ENCODE results near the gene IQSEC1.

Gene IQSEC1

DNA sequence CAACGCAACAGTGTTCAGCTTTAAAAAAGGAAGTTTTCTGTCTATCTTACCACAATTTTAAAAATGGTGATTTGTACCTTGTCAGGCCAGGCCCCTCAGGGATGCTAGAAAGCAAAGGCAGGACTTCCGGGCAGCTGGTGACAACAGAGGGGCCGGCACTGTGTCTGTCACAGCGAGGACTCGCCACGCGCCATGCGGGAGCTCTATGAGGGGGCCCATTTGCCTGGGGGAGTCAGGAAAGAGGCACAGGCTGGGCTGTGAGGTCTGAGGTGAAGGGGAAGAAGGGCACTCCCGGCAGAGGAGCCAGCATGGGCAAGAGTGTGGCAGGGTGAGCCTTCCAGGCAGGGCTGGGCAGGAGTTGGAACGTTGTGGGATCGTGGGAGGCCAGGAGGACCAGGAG is 7.0 kb downstream of the IQSEC1 start:
- DNase-seq, result no peak

DNA sequence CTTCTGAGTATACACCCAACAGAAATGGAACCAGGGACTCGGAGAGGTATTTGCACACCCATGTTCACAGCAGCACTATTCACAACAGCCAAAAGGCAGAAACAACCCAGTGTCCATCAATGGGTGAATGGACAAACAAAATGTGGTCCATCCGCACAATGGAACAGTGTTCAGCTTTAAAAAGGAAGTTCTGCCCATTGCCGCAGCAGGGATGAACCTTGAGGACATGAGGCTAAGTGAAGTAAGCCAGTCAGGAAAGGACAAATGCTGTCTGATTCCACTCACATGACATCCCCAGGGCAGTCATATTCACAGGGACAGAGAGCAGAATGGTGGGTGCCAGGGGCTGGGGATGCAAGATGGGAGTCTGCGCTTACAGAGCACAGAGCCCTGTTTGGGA is 7.5 kb downstream of the IQSEC1 start:
- no peak for DNase-seq

DNA sequence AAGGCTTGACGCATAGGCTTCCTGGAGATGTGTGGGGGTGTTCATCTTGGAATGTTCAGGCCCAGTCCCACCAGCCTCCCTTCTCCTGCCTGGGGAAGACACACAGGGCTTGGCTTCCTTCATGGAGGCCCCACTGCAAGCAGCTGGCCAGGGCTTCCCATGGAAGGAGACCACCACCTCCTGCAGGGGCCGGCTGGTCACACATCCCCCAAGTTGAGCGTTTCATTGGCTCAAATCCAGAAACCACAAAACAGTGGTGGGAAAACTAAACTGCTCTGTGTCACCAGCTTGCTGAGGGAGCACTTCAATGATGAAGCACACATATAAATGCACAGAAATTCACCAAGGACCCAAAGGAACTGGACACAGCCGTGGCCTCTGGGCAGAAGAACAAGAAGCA is 8.3 kb downstream of the IQSEC1 start:
- DNase-seq, result no peak

DNA sequence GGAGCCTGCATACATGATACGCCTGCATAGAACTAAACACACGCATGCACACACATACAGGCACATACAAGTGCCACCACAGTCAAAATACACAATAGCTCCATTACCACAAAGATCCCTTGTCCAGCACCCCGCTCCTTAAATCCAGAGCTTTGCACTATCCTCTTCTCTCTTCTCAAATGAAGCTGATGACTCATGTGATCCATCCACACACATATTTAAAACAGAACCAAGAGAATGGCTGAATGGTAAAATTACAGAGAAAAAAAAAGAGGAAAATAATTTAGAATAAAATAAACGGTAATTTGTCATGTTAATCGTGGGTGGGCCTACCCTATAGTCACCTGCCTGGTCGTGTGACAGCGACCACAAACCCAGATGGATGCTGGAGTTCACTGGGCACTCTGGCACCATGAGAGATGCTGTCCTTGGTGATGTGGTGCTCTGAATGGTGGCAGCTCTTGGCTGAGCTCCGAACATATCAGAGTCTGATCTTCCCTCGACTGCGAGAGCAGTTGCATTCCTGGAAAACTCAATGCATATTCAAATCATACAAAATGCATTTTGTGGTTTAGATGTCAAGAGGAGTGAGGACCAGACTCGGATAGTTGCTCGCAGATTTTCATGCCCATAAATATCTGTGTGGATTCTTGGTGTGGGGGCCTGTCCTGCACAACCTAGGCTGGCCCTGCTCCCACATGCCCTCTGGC is 8.9 kb downstream of the IQSEC1 start:
- DNase-seq, result no peak

DNA sequence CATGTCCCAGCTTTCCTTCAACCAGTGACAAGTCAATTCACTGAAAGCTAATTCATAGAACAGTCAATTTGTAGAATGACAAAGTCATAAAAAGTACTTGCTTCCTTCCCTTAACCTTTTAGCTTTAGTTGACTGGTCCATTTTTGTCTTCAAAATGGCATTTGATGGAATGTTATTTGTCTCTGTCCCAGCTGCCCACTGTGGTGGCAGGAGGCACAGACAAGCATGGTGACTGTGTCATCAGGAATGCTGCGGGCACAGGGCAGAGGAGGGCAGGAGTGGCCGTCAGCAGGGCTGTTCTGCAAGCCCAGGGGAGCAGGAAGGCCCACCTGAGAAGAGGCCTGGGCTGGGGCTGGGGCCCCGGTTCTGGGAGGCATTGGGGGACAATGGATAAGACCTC is 10.0 kb downstream of the IQSEC1 start:
- no peak for DNase-seq

DNA sequence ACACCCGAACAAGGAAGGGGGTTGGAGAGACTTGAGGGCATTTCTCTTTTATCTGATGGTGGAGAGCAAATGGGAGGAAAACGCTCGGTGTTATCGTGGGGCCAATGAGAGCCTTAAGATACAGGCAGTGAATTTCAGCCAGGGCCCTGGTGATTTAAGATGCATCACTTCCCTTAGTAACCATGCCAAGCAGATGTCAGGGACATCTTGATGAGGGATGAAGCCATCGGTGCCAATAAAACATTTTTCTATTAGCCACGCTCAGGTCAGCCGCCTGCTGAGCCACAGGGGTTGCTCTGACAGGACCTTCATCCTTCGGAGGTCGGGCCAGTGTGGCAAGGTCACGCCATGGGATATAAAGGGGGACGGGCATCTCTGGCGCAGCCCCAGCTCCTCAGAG is 10.6 kb downstream of the IQSEC1 start:
- no peak for DNase-seq

DNA sequence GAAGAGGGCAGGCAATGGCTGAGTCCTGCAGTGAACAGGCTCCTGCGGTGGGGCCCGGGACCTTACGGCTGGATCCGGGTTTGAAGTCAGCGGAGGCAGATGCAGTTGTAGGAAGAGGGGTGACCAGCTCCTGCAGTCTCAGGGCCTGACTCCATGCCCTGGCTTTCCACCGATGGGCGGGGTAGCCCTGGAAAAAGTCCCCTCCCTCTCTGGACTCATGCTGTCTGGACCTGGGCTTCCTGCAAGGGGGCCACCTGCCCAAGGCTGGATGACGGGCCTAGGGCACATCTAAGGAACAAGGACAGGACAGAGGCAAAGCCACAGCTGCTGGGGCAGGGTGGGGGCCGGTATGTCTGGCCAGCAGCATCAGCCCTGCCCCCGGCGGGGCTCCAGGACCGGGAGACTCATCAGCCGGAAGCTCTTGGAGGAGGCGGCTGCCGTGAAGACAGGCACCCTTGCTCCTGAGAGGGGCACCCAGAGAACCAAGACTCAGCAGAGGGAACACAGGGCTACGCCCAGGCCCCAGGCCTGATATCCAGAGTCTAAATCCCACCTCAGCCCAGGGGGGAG is 12.8 kb downstream of the IQSEC1 start:
- DNase-seq, result no peak

DNA sequence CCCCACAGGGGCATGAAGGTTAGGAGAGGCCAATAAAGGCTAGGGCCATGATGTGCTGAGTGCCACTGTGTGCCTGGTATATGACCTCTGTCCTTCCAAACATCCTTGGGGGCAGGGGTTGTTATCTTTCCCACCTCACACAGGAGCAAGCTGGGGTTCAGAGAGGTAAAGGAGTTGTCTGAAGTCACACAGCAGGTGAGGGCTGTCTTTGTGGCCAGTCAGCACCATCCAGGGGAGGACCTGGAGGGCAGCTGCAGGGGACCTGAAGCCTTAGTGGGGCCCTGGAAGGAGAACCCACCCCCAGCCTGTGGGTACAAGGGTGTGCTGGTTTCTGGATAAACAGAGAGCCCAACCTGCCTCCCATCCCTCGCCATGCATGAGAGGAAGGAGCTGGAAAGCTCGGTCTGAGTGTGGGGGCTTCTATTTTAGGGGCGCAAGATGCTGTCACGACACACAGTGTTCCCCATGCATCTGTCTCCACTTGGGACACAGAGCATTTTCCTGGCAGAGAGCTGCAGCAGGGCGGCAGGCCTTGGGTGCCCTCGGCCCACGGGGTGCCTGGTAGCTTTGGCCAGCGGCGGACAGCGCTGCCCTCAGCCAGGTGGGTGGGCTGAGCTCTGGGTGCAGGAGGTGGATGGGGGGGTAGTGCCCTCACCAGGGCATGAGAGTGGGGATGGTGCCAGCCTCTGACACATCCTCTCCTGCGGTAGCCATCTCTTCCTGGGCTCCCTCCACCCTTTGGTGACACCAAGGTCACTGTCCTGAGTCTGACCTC is 14.7 kb downstream of the IQSEC1 start:
- no peak for DNase-seq

DNA sequence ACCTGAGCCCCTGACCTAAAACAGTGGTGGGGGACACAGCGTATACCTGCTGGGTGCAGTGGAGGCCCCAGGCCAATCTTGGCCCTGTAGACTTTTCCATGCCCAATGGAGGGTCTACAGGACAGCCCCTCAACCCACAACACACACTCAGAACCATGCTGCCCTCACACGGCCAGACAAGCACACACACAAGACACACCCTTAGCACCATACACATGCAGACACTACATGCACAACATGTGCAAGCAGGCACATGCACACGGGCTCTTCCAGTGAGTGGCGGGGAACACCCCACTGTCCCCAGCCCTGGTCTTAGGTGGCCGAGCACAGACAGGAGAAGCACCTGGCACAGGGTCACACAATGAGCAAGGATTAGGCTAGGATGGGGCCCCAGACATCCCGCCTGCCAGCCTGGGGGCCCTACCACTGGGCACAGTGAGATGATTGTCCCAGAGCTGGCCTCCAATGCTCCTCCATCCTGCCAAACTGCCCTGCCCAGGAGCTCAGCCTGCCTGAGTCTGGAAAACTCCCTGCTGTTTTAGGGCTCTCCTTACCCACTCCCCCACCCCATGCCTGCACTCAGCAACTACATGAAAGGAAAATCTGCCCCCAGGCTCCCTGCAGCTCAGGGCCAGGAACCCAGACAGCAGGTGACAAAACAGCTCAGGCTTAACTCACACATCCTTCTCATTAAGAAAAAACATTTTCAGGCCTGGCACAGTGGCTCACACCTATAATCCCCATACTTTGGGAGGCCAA is 15.8 kb downstream of the IQSEC1 start:
- no peak for DNase-seq

DNA sequence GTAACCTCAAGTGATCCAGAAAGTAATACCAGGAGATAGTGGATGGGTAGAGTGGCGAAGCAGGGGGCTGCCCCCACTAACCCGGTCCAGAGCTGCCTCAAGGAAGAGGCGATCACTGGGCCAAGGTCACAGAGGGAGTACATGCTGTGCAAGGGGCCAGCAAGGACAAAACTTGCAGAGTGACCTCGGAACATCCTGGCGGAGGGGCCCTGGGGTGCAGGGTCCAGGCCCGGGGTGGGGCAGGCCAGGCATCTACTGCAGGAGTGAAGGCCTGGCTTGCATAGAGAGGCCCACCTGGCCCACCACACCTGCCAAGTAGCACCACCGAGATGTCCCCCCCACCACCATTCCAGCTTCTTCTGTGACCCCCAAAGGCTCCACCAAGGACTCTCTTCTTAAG is 17.6 kb downstream of the IQSEC1 start:
- no peak for DNase-seq

DNA sequence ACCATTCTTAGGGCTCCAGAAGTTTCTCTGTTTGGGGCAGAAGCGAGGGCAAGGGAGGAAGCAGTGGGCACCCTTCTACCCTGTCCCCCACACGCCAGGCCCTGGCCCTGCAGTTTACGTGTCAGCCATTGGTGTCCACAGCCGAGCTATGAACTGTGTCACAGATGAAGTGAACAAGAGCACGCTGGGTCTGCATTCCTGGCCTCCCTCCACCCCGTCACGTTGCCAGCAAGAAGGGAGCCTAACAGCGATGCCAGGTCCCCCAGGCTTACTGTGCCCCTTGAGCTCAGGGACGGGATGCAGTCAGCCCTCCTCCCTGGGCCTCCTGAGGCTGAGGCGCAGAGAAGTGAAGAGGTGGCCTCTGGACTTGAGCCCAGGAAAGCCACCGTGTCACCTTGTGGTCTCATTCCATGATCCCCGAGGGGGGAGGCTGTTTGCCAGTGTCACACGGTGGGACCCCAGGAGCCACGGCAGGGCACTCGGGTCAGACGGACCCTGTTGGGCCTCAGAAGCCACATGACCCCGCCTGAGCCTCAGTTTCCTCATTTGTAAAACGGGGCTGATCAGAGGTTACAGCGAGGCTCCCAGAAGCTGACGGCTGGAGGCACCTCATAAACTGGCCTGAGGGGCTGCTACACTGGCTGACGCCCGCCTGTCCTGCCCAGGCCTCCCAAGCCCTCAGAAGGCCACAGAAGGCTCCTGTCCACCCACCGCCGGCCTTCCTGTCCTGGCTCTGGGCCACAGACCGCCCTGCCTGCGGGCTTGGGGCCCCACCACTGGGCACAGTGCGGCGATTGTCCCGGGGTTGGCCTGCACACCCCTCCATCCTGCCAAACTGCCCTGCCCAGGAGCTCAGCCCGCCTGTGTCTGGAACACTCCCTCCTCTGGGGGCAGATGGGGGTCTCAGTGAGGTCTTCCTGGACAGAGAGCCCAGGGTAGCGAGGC is 18.6 kb downstream of the IQSEC1 start:
- DNase-seq, result no peak

DNA sequence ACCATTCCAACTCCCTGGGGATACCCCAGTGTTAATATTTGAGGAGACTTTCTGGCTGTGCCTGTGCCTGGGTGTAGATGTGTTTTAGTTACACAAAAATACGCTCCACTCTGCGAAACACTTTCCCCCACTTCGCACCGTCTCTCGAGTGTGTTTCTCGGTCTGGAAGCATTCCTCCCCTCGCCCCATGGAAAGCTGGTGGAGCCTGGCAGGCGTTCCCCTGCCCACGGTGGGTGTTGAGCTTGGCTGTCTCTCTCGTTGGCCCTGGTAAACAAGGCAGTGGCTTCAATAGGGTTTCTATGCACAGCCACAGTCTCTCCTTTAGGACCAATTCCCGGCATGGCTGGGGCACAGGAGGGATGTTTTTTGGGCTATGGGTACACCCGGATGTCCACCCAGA is 19.3 kb downstream of the IQSEC1 start:
- DNase-seq, result no peak

DNA sequence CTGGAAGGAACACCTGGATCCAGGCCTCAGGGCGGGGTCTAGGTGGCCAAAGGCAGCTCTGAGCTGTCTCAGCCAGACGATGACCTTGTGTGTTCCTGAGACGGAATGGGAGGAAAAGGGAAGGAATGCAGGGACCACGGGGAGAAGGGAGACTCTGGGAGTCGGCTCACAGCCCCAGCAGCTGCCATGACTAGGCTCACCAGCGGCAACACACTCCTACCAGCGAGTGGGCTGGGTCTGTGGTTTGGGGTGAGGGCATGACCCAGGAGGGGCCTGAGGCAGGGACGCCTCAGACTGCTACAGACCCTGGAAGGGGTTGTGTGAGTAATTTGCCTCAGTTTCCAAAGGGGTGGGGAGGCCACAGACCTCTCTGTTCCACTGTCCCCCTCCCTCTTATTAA is 19.8 kb downstream of the IQSEC1 start:
- no peak for DNase-seq

DNA sequence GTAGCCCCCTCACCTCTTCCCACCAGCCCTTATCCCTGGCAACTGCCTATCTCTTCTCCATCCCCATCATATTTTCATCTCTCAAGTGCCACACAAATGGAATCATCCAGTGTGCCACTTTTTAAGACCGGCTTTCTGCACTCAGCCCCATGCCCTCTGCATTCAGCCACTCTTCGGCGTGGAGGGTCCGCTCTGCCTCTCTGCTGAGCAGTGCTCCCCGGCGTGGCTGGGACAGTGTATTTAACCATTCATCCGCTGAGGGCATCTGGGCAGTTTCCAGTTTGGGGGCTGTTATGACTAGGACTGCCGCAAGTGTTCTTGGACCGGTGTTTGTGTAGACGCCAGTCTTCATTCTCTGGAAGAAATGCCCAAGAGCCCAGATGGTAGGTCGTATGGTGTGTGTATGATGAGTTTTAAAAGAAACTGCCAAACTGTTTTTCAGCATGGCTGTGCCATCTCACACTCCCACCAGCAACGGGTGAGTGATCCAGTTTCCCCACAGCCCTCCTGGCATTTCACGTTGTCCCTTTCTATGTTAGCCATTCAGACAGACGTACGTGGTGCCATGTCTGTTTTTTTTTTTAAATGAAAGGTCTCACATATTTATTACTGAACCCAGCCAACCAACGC is 20.9 kb downstream of the IQSEC1 start:
- DNase-seq, result no peak

DNA sequence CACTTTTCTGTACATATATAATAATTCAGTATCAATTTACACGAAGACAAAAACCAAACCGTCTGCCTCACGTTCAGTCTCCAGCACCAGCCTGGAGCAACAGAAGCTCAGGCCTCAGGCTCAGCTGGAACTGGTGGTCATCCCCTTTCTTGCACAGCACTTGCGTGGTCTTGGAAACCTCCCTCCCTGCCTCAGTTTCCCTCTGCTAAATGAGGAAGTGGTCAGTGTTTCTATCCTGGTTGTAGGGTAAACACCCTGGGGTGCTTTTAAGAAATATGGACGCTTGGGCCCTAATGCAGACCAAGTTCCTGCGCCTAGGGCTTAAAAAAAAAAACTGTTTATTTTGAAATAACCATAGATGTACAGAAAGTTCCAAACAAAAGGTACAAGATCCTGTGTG is 21.6 kb downstream of the IQSEC1 start:
- DNase-seq, result no peak

DNA sequence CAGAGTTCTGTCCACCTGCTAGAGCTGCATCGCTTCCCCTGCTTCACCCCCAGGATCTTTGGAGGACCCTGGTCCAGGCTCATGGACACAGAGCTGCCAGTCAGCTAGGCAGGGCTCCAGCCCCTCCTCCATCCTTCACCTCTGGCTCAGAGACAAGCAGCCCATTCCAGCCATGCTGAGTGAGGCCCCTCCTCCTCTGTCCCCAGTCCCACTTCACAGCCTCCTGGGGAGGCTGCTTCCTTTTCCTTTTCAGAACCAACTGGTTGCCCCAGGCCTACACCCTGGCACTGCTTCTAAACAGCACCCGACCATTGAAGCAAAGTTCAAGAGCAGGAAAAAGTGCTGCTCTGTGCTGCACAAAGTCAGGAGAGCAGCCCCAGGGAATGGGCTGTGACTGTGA is 22.2 kb downstream of the IQSEC1 start:
- no peak for DNase-seq

DNA sequence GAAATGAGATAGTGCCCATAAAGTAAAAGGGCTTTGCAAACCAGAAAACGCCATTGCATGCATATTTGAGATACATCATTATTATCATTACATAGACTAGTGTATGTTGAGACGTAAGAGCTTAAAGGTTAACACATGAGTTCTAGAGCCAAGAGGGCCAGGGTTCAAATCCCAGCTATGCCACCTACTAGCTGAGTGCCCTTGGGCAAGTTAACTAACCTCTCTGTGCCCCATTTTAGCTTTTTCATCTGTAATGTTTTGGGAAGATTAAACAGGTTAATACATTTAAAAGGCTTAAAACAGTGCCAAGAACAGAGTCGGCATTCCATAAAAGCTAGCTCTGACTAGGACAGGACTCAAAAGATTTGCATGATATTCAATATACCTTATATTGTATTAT is 22.8 kb downstream of the IQSEC1 start:
- no peak for DNase-seq

DNA sequence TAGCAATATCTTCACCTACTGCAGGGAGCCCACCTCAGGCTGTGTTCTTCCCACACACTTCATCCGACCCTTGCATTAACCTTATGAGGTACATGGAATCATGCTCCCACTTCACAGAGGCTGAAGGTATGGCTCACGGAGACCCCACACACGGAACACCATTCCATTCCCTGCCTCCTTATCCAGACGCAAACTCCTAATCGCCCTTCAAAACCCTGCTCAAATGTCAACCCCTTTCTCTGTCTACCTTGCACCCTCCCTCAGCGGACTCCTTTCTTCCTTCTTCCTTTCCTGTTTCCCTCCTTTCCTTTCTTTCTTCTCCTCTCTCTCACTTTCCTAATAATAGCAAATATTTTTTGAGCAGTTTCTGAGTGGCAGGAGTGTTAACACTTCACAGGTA is 23.8 kb downstream of the IQSEC1 start:
- DNase-seq, result no peak

DNA sequence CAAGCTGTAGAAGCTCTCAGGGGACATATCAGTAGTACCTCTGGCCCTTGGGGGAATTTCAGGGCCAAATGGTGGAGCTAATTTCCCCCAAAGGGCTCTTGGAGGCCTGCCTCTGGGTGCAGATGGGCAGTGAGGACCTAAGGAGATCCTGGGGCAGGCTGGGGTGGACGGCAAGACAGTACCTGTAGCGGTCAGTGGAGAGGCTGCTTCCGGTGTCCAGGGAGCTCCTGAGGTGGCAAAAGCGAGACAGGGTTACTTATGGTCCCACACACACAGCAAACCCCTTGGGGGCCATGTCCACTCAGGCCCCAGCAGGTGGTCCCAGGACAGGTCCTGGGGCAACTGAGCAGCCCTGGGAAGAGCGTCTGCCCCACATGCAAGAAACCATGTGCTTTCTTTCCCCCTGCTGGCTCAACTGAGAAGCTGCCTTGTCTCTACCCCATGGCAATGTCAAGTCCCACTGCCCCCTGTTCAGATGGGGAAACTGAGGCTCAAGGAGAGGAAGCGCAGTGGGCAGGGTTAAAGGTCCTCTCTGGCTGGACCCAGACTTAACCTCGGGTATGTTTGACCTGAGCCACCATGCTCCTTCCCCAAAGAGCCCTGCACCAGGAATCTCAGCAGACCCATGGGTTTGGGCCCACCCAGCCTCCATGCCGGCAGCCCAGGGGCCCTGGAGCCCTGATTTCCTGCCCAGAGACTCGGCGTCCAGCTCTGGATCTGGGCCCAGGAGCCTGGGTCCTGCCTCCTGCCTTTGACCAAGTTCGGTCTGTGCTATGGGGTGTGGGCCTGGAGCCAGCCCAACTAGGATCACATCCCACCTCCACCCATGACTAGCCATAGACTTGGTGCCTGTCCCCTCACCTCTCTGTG is 25.7 kb downstream of the IQSEC1 start:
- DNase-seq, result no peak

DNA sequence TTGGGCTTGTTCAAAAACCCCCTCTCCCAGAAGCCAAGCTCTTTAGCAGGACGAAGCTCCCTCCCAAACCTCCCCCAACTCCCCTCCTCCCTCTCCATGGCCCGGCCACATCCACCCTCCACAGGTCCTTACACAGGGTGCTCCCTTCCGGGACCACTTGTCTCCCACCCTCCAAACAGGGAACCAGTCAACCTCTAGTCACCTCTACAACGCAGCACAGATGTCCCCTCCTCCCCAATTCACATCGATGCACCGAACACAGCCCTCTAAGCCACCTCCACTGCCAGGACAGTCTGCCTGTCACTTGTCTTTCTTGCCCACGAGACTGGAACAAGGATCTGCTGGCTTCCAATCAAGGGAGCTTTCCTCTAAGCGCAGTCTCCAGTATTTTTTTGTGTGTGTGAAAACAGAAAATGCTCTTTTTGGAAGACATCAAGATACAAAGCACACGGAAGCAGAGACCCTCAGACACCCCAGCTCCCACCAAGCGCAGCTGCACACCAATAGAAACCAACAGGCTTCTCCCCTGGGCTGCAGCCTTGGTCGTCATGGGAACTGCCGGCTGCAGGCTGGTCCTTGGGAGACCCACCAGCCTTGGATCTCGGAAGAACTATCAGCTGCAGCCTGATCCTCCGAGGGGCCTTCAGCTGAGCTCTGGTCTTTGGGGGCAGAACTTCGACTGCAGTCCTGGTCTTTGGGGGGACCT is 26.5 kb downstream of the IQSEC1 start:
- DNase-seq, result no peak
